OCI-LY3 (cell line): ENCODE results near the gene MLXIPL.
A peak's percentile ranks its signal among the peaks of the same experiment; 100 is the strongest.

Experiments used
- H2AFZ ChIP-seq: fragments of 200-600, 300-600 bp; shearing (Covaris generic); 2 replicates; pipeline ENCODE4 v1.6.0; 2014; ENCODE audit warnings: antibody characterized with exemption, low read depth, low read length
- H3K27ac ChIP-seq: fragments of 200-600, 300-600 bp; sonication (generic); 2 replicates; pipeline ENCODE4 v1.5.1; 2014; ENCODE audit warnings: mild to moderate bottlenecking, low read length, moderate library complexity, mixed read lengths
- H3K27me3 ChIP-seq: fragments of 200-600, 300-600 bp; sonication (generic); 2 replicates; pipeline ENCODE4 v1.6.1; 2014; ENCODE audit warnings: low read depth, low read length, mixed read lengths
- H3K36me3 ChIP-seq: fragments of 200-600, 300-600 bp; sonication (generic); replicated peaks from 2 replicates; pipeline ENCODE3; 2014; ENCODE audit warnings: low read depth, low read length, mixed read lengths
- H3K4me1 ChIP-seq: fragments of 300-600, 200-600 bp; sonication (generic); 2 replicates; pipeline ENCODE4 v1.6.1; 2014; ENCODE audit warnings: low read length, mixed read lengths
- H3K4me2 ChIP-seq: fragments of 200-600, 300-600 bp; sonication (generic); 2 replicates; pipeline ENCODE4 v1.6.1; 2014; ENCODE audit warnings: low read length, mixed read lengths
- H3K4me3 ChIP-seq: fragments of 300-600, 200-600 bp; sonication (generic); 2 replicates; pipeline ENCODE4 v1.5.1; 2014; ENCODE audit warnings: antibody characterized with exemption, mild to moderate bottlenecking, low read length, moderate library complexity
- H3K79me2 ChIP-seq: fragments of 300-600, 200-600 bp; shearing (Covaris generic); 2 replicates; pipeline ENCODE4 v1.6.1; 2014; ENCODE audit warnings: mild to moderate bottlenecking, low read length, mixed read lengths
- H3K9ac ChIP-seq: fragments of 300-600, 200-600 bp; shearing (Covaris generic); 2 replicates; pipeline ENCODE4 v1.6.0; 2014; ENCODE audit warnings: mild to moderate bottlenecking, low read length, moderate library complexity
- H3K9me3 ChIP-seq: fragments of 200-600, 300-600 bp; shearing (Covaris generic); 2 replicates; pipeline ENCODE4 v1.6.1; 2014; ENCODE audit warnings: low read length, mixed read lengths; ENCODE audit not compliant: insufficient read depth
- H4K20me1 ChIP-seq: fragments of 200-600, 300-600 bp; sonication (generic); 2 replicates; pipeline ENCODE4 v1.6.1; 2016; ENCODE audit warnings: low read length, mixed read lengths; ENCODE audit not compliant: insufficient read depth
- CTCF ChIP-seq: fragments of 200-600, 300-600 bp; sonication (generic); IDR thresholded peaks from 2 replicates; pipeline ENCODE4 v1.5.1; 2014; ENCODE audit warnings: antibody characterized with exemption, low read length, low read depth
- EZH2phosphoT487 ChIP-seq: fragments of 200-600 bp; shearing (Covaris generic); IDR thresholded peaks from 2 replicates; pipeline ENCODE4 v1.6.1; 2018; ENCODE audit warnings: antibody characterized with exemption, mixed run types, low read depth

The MLXIPL gene

GRCh38 chr7:73646785-73647724 is 22.7 kb upstream of the MLXIPL start:
- TF ChIP-seq EZH2phosphoT487 (no peak), CTCF (no peak)
- H3K9ac ChIP-seq: no peak overlapping the region; the same call in 1 of the 2 replicates
- H3K27me3 ChIP-seq: peaks cover 18% of the 10 kb centered on the region; the same call in 1 of the 2 replicates
- H2AFZ ChIP-seq: no peak overlapping the region
- peaks cover 22% of the 10 kb centered on the region for H3K4me1 ChIP-seq
- H3K4me2 ChIP-seq: peak overlapping the region; percentile 75
- no peaks in the 10 kb centered on the region for H4K20me1 ChIP-seq
- H3K27ac ChIP-seq: no peak overlapping the region
- H3K36me3 ChIP-seq: no peaks in the 10 kb centered on the region
- no peaks in the 10 kb centered on the region for H3K79me2 ChIP-seq
- H3K9me3 ChIP-seq: no peaks in the 10 kb centered on the region
- H3K4me3 ChIP-seq: peak overlapping the region; percentile 81

GRCh38 chr7:73645643-73646174 is 21.4 kb upstream of the MLXIPL start:
- H3K4me2 ChIP-seq: peak overlapping the region; percentile 31; the same call in 1 of the 2 replicates

GRCh38 chr7:73644688-73645286 is 20.5 kb upstream of the MLXIPL start:
- no peak overlapping the region for H3K9ac ChIP-seq
- H4K20me1 ChIP-seq: no peaks in the 10 kb centered on the region
- no peaks in the 10 kb centered on the region for H3K9me3 ChIP-seq
- no peak overlapping the region for H3K4me3 ChIP-seq
- H3K4me2 ChIP-seq: no peak overlapping the region
- TF ChIP-seq CTCF: no peak
- TF ChIP-seq EZH2phosphoT487: no peak
- no peaks in the 10 kb centered on the region for H3K79me2 ChIP-seq
- H3K36me3 ChIP-seq: no peaks in the 10 kb centered on the region
- H3K27me3 ChIP-seq: peaks cover 15% of the 10 kb centered on the region; the same call in 1 of the 2 replicates
- peaks cover 22% of the 10 kb centered on the region for H3K4me1 ChIP-seq
- H3K27ac ChIP-seq: no peak overlapping the region
- H2AFZ ChIP-seq: no peak overlapping the region

More at GRCh38 chr7:73645643-73646174, 21.4 kb upstream of the MLXIPL start:
- H3K4me3 ChIP-seq: no peak overlapping the region
- H3K79me2 ChIP-seq: no peaks in the 10 kb centered on the region
- no peak overlapping the region for H2AFZ ChIP-seq
- peaks cover 18% of the 10 kb centered on the region; the same call in 1 of the 2 replicates for H3K27me3 ChIP-seq
- H3K9ac ChIP-seq: no peak overlapping the region
- no peaks in the 10 kb centered on the region for H4K20me1 ChIP-seq
- TF ChIP-seq EZH2phosphoT487 (no peak), CTCF (no peak)
- H3K36me3 ChIP-seq: no peaks in the 10 kb centered on the region
- no peaks in the 10 kb centered on the region for H3K9me3 ChIP-seq
- peaks cover 22% of the 10 kb centered on the region for H3K4me1 ChIP-seq
- no peak overlapping the region for H3K27ac ChIP-seq

- Histone ChIP-seq H3K9ac (no peak overlapping the region), H3K4me1 (peaks cover 16% of the 10 kb centered on the region), H3K27me3 (0 out of 2 replicates have a peak, but pooled peaks cover 8% of the 10 kb centered on the region)
These were observed 18.5 kb upstream of the MLXIPL start for GRCh38 chr7:73642834-73643233.

More at GRCh38 chr7:73642834-73643233, 18.5 kb upstream of the MLXIPL start:
- no peak overlapping the region for H3K27ac ChIP-seq
- H3K36me3 ChIP-seq: no peaks in the 10 kb centered on the region
- no peak overlapping the region for H3K4me2 ChIP-seq
- H3K79me2 ChIP-seq: no peaks in the 10 kb centered on the region
- no peaks in the 10 kb centered on the region for H3K9me3 ChIP-seq
- no peak overlapping the region for H2AFZ ChIP-seq
- no peak for TF ChIP-seq CTCF
- no peak for TF ChIP-seq EZH2phosphoT487
- no peak overlapping the region for H3K4me3 ChIP-seq
- no peaks in the 10 kb centered on the region for H4K20me1 ChIP-seq
